ENCODE measurements around the gene FALEC.

FALEC gene

DNA sequence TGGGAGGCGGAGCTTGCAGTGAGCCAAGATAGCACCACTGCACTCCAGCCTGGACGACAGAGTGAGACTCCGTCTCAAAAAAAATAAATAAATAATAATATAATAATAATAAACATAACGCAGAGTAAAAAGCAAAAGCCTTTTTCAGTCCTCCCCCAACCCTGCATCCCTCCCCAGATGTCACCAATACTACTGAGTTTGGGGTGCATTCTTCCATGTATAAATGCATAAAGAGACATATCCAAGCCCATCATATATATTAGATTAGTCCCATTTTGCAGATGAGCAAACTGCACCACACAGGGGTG, 32.7 kb downstream of the FALEC start:
- DNase-seq = no peak

DNA sequence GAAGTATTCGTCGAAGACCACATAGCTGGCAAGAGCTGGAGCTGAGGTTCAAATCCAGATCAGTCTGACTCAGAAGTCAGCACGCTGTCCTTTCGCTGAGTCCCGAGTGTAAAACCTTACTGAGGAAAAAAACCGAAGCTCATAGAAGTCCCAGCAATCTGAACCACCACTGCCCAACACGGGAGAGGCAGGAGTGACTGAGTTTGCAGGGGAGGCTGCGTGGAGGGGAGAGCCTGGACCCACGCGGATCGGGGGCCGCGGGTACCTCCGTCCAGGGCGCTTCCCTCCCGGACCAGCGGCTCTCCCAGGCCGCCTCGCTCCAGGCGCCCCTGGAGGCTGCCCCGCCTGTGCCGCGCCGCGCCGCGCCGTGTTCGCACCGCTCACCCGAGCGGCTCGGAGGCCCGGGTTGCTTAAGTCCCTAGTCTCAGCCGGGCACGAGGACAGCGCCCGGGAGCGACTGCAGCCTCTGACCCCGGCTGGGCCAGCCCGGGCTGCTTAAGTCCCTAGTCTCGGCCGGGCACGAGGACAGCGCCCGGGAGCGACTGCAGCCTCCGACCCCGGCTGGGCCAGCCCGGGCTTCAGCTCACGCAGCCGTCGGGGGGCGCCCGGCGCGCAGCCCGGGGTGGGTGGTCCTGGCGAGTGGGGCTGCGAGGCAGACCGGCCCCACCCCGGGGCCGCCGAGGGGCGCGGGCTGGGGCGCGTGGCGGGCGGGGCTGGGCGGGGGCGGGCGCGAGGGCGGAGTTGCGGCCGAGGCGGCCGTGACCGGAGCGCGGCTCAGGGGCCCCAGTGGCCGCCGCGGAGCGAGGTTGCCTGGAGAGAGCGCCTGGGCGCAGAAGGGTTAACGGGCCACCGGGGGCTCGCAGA, 33.3 kb downstream of the FALEC start, which contains the start of gene ADAMTSL4:
Gene ADAMTSL4, plus strand, starts transcription at position 777 of the 864 bp plus-strand sequence. CDS start 2,881 bp downstream, outside the sequence.
- no peak for DNase-seq

DNA sequence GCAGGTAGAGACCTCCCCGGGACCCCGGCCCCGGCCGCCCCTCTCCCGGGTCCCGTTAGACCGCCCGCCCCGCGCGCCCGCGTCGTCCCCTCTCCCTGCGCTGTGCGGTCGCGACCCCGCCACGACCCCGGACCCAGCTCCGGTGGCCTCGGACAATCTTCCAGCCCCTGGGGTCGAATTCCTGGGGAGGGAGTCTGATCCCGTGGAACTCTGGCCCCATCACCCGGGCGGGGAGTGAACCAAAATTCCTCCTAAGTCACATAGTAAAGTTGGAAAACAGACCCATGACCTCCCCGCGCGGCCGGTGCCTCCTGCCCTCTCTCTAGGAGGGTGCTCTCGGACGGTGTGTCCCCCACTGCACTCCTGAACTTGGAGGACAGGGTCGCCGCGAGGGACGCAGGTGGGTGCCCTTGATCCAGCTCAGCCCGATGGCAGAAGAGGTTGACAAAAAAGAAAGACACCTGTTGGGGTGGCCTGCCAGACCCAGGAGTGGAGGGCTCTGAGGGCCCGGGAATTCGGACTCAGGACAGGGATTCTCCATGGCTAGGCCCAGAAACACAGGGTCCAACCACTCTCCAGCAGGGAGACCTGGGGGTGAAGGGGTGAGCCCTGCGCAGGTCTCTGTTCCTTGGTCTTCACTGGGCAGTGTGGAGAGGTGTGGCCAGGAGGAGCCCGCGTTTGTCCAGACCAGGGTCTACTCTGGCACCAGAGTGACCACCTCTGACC, 34.1 kb downstream of the FALEC start:
- no peak for DNase-seq

DNA sequence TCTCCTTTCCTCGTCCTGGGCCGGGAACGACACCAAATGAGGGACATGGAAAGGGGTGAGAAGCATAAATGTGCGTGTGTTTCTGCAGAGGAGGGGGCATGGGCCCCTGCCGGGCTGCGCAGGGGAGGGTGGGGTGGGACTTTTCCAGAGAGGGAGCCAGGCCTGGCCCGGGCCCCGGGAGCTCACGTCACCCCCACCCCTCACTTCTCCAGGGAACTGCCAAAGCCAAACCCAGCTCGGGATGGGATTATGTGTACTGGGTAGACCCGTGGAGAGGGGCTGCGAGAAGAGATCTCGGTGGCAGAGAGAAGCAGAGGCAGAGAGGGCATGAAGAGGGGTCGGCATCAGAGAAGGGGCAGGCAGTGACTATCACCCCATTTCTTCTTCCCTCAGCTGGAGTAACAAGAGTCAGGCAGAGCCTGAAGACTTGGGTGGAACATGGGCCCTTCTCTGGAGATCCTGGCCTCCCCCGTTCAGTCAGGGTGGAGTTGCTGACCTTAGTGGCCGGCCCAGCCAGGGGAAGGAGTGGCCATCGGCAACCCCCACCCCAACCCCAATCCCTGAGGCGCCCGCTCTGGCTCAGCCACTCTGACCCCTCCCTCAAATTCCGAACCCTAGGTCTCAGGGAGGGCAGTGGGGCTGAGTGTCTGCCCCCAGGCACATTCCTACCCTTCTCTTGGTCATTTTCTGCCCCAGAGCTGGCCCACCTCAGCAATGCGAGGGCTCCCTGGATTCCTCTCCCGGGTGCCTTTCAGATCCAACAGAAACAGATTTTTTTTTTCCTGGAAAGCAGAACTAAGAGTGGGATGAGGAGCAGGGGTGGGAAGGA, 34.9 kb downstream of the FALEC start:
- DNase-seq = no peak

DNA sequence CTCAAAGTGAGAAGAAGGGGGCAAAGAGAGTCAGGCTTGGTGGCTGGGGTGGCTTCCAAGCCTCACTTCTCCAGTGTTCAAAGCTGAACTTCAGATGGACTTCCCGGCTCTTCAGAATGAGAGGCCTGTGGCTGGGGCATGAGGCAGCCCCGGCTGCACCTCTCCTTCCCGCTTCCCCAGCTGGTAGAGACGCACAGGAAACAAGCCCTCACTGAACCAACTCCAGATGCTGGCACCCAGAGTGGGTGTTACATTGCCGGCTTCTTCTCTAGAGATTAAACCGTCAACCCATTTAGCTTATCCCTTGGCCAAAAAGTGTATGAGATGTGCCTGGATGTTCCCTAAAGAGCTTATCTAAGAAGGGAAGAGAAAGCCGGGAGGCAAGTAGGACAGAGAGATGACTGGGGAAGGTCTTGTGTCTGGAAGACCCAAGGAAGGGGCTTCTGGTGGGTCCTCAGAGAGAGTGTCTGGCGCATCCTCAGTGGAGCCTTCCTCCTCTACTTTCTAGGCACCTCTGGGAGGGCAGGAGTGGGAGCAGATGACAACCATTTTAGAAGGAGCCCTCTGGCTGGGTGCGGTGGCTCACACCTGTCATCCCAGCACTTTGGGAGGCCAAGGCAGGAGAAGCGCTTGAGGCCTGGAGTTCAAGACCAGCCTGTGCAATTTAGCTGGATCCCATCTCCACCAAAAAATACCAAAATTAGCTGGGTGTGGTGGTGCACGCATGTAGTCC, 35.7 kb downstream of the FALEC start:
- no peak for DNase-seq

DNA sequence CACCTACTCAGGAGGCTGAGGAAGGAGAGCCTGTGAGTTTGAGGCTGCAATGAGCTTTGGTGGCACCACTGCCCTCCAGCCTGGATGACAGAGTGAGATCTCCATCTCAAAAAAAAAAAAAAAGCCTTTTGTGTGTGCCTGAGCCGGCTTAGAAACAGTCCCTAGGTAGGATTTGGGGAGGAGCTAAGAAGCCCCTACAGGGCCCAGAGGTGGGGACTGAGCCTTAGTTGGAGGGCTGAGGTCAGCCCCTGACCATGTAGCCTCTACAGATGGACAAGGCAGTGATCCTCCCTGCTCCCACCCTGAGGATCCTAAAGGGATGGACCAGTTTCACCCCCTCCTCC, 36.2 kb downstream of the FALEC start:
- no peak for DNase-seq

DNA sequence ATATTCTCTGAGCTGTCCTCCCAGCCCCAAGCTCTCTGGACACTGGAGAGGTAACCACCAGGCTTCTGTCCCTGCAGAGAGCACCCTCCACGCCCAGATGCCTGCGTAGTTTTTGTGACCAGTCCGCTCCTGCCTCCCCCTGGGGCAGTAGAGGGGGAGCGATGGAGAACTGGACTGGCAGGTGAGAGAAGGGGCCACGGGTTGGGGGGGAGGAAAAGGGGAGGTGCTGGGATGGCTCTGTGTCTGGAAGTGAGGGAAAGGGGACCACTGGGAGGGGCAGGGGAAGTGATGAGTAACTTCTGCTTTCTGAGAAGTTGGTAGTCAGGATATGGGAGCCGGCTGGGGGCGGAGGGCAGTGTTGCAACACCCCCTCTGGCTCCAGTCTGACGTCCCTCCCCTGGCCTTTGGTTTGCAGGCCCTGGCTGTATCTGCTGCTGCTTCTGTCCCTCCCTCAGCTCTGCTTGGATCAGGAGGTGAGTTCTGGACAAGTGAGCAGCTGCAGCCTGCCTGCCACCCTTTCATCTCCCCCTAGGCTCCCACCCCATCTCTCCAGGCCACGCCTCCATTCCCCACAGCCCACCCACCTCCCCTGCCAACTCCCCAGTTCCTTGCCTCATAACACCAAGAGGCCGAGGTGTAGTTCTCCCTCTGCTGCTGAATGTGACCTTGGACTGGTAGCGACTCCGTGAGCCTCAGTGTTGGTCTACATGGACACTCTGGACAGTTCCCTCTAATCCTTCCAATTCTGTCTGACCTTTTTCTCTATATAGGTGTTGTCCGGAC, 36.8 kb downstream of the FALEC start:
- DNase-seq = no peak

DNA sequence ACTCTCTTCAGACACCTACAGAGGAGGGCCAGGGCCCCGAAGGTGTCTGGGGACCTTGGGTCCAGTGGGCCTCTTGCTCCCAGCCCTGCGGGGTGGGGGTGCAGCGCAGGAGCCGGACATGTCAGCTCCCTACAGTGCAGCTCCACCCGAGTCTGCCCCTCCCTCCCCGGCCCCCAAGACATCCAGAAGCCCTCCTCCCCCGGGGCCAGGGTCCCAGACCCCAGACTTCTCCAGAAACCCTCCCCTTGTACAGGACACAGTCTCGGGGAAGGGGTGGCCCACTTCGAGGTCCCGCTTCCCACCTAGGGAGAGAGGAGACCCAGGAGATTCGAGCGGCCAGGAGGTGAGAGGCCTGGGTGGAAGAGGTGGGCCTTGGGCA, 37.3 kb downstream of the FALEC start:
- DNase-seq = no peak

DNA sequence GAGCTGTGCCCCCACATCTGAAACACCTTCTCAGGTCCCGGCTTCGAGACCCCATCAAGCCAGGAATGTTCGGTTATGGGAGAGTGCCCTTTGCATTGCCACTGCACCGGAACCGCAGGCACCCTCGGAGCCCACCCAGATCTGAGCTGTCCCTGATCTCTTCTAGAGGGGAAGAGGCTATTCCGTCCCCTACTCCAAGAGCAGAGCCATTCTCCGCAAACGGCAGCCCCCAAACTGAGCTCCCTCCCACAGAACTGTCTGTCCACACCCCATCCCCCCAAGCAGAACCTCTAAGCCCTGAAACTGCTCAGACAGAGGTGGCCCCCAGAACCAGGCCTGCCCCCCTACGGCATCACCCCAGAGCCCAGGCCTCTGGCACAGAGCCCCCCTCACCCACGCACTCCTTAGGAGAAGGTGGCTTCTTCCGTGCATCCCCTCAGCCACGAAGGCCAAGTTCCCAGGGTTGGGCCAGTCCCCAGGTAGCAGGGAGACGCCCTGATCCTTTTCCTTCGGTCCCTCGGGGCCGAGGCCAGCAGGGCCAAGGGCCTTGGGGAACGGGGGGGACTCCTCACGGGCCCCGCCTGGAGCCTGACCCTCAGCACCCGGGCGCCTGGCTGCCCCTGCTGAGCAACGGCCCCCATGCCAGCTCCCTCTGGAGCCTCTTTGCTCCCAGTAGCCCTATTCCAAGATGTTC, 38.0 kb downstream of the FALEC start:
- DNase-seq = no peak

DNA sequence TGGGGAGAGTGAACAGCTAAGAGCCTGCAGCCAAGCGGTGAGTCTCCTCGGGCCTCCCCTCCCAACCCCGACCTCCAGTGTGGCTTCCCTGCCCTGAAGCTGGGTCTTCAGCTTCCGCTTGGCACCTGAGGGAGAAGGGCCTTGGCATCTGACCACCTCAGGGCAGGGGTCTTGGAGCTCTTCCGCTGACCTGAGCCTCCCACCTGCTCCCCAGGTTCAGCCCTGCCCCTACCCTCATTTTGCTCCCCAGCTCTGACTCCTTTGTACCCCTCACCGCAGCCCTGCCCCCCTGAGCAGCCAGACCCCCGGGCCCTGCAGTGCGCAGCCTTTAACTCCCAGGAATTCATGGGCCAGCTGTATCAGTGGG, 38.5 kb downstream of the FALEC start:
- DNase-seq = no peak

DNA sequence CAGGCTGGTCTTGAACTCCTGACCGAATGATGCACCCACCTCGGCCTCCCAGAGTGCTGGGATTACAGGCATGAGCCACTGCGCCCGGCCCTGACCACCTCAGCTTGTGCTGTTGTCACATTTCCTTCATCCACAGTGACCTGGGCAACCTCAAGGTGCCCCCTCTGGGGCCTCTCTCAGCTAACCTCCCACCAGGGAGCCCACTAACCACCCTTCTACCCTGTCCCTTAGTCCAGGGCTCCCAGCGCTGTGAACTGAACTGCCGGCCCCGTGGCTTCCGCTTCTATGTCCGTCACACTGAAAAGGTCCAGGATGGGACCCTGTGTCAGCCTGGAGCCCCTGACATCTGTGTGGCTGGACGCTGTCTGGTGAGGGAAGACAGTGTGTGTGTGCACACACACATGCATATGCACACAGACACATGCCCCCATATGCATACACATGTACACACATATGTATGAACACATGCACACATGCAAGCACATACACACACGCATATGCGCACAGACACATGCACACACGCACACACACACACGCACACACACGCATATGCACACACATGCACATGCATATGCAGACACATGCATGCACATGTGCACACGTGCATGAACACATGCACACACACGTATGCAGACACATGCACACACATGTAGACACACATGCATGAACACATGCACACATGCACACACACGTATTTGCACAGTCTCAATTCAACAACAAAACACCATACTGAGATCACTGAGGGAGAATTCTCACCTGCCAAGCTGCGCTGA, 39.8 kb downstream of the FALEC start:
- DNase-seq = no peak

DNA sequence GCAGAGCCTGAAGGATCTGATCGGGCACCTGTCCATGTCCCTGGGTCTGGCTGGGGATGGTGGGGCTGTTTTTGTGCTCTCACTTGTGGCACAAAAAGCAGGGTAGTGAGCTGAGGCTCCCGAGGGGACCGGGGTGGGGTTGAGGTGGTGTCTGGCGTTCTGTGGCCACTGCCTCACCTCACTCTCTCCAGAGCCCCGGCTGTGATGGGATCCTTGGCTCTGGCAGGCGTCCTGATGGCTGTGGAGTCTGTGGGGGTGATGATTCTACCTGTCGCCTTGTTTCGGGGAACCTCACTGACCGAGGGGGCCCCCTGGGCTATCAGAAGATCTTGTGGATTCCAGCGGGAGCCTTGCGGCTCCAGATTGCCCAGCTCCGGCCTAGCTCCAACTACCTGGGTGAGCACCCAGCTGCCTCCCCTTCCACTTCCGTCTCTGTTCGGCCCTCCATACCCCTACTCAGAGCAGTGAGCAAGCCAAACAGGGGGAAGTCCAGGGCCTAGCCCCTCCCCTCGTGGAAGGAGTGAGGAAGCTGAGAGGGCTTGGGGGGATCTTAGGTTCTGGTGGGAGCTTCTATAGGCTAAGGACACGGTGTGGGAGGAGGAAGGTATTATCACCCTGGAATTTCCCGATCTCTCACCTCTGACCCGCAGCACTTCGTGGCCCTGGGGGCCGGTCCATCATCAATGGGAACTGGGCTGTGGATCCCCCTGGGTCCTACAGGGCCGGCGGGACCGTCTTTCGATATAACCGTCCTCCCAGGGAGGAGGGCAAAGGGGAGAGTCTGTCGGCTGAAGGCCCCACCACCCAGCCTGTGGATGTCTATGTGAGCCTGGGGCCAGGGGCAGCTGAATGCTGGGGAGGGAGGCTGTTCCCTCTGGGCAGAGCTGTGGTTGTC, 40.7 kb downstream of the FALEC start:
- no peak for DNase-seq

DNA sequence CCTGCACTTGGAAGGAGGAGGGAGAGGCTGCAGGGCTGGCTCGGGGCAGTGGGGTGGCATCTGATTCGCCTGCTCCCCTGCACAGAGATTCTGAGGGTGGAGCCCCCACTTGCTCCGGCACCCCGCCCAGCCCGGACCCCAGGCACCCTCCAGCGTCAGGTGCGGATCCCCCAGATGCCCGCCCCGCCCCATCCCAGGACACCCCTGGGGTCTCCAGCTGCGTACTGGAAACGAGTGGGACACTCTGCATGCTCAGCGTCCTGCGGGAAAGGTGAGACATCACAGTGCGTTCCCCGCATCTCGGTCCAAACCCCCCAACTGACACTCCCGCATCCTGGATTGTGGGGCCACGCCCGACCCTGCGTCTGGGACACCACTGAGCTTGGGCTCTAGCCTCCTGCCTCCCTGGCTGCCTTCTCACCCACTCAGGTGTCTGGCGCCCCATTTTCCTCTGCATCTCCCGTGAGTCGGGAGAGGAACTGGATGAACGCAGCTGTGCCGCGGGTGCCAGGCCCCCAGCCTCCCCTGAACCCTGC, 41.6 kb downstream of the FALEC start:
- DNase-seq = no peak

DNA sequence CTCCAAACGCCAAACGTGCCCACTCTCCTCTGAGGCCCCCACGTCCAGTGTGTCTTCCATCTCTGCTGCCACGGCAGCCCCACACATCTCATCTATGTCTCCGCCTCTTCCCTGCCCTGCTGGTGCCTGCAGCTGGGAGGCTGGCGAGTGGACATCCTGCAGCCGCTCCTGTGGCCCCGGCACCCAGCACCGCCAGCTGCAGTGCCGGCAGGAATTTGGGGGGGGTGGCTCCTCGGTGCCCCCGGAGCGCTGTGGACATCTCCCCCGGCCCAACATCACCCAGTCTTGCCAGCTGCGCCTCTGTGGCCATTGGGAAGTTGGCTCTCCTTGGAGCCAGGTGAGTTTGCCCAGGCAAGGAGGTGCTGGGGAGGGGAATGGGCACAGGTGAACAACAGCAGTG, 42.3 kb downstream of the FALEC start:
- no peak for DNase-seq

DNA sequence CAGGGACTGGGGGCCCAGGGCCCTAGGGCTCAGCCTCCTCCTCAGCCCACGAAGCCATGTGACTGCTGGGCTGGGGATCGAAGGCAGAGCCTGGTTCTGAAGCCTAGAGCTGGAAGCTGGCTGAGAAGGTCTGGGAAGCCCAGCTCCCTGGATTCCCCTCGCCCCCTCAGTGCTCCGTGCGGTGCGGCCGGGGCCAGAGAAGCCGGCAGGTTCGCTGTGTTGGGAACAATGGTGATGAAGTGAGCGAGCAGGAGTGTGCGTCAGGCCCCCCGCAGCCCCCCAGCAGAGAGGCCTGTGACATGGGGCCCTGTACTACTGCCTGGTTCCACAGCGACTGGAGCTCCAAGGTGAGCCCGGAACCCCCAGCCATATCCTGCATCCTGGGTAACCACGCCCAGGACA, 42.8 kb downstream of the FALEC start:
- DNase-seq = no peak

DNA sequence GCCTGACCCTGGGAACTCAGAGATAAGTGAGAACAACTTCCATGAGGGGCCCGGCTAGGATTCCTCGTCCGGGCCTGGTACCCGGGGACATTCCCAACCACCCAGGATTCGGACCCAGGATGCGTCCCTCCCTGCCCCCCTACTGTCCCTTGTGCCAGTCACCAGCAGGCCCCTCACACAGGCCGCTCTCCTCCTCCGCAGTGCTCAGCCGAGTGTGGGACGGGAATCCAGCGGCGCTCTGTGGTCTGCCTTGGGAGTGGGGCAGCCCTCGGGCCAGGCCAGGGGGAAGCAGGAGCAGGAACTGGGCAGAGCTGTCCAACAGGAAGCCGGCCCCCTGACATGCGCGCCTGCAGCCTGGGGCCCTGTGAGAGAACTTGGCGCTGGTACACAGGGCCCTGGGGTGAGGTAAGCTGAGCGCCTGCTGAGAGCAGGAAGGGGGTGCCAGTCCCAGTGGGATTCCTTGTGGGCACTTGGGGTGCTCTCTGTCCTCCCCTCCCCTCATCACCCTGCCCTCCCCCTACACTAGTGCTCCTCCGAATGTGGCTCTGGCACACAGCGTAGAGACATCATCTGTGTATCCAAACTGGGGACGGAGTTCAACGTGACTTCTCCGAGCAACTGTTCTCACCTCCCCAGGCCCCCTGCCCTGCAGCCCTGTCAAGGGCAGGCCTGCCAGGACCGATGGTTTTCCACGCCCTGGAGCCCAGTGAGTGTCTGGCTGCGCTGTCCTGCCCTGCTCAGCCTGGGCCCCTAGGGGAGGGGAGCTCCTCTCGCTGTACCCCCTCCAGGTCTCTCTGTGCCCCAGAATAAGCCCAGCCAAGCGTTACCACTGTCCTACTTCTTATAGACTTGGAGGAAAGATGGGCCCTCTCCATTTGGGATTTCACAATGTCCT, 43.5 kb downstream of the FALEC start:
- no peak for DNase-seq

DNA sequence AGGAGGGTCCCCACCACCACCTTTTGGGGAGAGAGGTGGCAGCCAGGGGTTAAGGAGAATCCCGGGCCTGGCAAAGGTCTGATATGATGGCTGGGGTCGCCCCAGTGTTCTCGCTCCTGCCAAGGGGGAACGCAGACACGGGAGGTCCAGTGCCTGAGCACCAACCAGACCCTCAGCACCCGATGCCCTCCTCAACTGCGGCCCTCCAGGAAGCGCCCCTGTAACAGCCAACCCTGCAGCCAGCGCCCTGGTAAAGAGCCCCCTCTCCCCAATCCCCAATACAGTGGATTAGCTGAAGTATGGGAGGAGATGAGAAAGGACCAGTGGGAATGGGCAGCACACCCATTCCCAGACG, 44.1 kb downstream of the FALEC start:
- DNase-seq = no peak

DNA sequence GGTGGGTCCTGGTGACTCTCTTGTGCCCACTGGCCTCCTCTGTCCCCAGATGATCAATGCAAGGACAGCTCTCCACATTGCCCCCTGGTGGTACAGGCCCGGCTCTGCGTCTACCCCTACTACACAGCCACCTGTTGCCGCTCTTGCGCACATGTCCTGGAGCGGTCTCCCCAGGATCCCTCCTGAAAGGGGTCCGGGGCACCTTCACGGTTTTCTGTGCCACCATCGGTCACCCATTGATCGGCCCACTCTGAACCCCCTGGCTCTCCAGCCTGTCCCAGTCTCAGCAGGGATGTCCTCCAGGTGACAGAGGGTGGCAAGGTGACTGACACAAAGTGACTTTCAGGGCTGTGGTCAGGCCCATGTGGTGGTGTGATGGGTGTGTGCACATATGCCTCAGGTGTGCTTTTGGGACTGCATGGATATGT, 44.5 kb downstream of the FALEC start:
- DNase-seq = no peak
